Measurements from ENCODE around the gene KAT2A. TPM values are rescaled to one million over a fixed set of nuclear protein-coding genes. Genes with fewer than 3 reads are reported as not detected.

The KAT2A gene
- total RNA-seq (2021; ENCODE audit: unreplicated experiment) (41.2 TPM), Bru-seq, nascent RNA (percentile 58 among the genes with signal in this experiment), BruChase-seq, experiment 1, labeled RNA remaining after a 6-hour chase (percentile 83 among the genes with signal in this experiment), BruChase-seq, experiment 2, labeled RNA remaining after a 2-hour chase (percentile 74 among the genes with signal in this experiment)
- polyA plus RNA-seq (2012), result 32.9 and 39.7 TPM in 2 replicates
- long read RNA-seq, transcript KAT2A-201 (18 exons, 3,109 nt), result major isoform, 8 of 63 reads
- long read RNA-seq, partial matches to known transcripts, result 31 of 63 reads
- long read RNA-seq, other reads (novel, unspliced or antisense), result 20 of 63 reads

DNA sequence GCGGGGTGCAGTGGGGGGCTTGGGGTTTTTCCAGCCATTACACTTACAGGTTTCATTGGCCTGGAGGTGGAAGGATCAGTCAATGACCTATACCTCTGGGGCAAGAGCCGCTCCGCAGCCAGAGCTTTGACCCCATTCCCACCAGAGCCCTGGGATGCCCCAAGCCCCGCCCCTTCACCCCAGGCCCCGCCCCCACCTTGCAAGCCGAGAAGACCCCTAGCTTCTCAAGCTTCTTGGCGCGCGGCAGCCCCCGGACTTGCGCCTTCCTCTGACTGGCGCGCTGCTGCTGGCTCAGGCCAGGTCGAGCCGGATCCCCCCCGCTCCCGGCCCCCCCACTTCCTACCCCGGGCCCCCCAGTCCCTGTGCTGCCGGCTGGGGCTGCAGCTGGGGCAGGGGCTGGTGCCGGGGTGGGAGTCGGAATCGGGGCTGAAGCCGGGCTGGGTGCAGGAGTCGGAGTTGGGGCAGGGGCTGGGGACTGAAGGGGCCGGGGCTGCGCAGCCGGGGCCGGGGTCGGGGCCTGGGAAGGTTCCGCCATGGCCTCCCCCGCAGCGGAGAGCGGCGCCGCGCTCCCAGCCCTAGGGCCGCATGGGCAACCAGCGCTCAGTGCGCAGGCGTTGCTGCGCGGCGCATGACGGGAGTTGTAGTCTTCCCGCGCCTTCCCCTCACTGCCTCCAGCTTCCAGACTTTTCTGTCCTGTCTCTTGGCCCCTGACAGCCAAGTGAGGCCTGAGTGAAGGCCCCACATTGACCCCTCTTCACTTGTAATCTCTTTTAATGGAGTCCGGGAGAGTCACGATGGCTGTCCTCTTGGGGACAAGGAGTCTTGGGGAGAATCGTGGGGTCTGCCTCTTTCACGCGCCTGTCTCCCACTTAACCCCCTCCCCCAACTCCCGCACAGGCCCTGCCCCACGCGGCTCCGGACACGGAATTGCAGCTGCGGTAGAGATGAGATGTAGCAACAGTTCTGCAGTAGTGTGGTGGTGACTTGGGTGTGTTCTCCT, at the start of gene KAT2A:
TSS of gene KAT2A (minus strand) at position 598 of the 1,000 bp plus-strand sequence. CDS start at position 535, 63 bp downstream.
- BruUV-seq (replicated peaks), result no TSS peak
- Histone ChIP-seq H3K9ac (ENCODE audit: low read length) (peak within 1 kb of the TSS; percentile 87), H3K79me2 (ENCODE audit: insufficient read depth, low read length) (no peaks in the 10 kb centered on the region), H3K4me1 (ENCODE audit: control insufficient read depth in 1 of 2, insufficient read depth in 2 of 2, low read length in 2 of 2) (peaks cover 5 to 24% of the 10 kb centered on the region in 2 experiments; a peak in 3 of 4 replicates), H3K4me2 (ENCODE audit: low read length) (peak within 1 kb of the TSS; percentile 94), H3K9me3 (ENCODE audit: control insufficient read depth in 1 of 2, insufficient read depth in 1 of 2, low read depth in 1 of 2, low read length in 2 of 2) (no peaks in the 10 kb centered on the region), H3K36me3 (ENCODE audit: control insufficient read depth in 1 of 2, insufficient read depth in 2 of 2, low read length in 2 of 2) (peaks cover 5 to 22% of the 10 kb centered on the region in 2 experiments), H3K9me2 (ENCODE audit: insufficient read depth) (no peaks in the 10 kb centered on the region), H3K27me3 (ENCODE audit: insufficient read depth, low read length) (no peaks in the 10 kb centered on the region), H3K27ac (ENCODE audit: low read depth, low read length) (peak within 1 kb of the TSS; percentile 57), H4K20me1 (ENCODE audit: insufficient read depth) (no peaks in the 10 kb centered on the region), H2AFZ (ENCODE audit: low read depth, low read length, poor library complexity, severe bottlenecking) (no peak within 1 kb of the TSS), H3K4me3 (replicated peaks in 1 of 2; ENCODE audit: low read depth in 1 of 2, low read length in 2 of 2) (peak within 1 kb of the TSS; percentile 55 to 68)
- ATAC-seq (peak; percentile 92), DNase-seq (ENCODE audit: low read depth, low spot score) (peak; percentile 53)
- ChIA-PET RAD21 (ENCODE audit: low non-redundant PET in 1 of 2, low total read pairs in 2 of 2, uncharacterized antibody in 2 of 2, unreplicated experiment in 2 of 2) (interaction anchor here (0.6 to 0.7 kb wide), 3 partner anchors 9 to 384 kb away, joined by 3 to 6 read pairs (median 3); partner anchors contain the start of gene DHX58 (in 1 of the 2)), POLR2A (no interaction called here), CTCF (interaction anchor here (0.7 to 1.7 kb wide), 5 partner anchors 20 to 406 kb away, joined by 3 to 5 read pairs (median 3); partner anchors contain the start of gene NKIRAS2)
- intact Hi-C loops (cut with micrococcal nuclease), result no loop called here
- TF ChIP-seq EZH2phosphoT487 (IDR thresholded peaks at IDR 0.05; ENCODE audit: borderline replicate concordance) (no peak), SRF (IDR thresholded peaks at IDR 0.05; ENCODE audit: low read depth) (no peak), MAX (IDR thresholded peaks at IDR 0.05) (peak; percentile 84; the same call in 1 of the 2 replicates), CEBPB (IDR thresholded peaks at IDR 0.05; ENCODE audit: low read depth) (no peak), ELF1 (IDR thresholded peaks at IDR 0.05; ENCODE audit: borderline replicate concordance, low read depth) (no peak), YY1 (IDR thresholded peaks at IDR 0.05; ENCODE audit: extremely low read depth, insufficient replicate concordance, low read depth, low read length) (peak; percentile 45), EZH2 (IDR thresholded peaks at IDR 0.05) (no peak), POLR2A (IDR thresholded peaks at IDR 0.05; ENCODE audit: borderline replicate concordance, extremely low read depth, insufficient read depth, insufficient read length) (peak; percentile 63), ZFX (IDR thresholded peaks at IDR 0.05) (peak; percentile 86; the same call in 1 of the 2 replicates), ATF3 (IDR thresholded peaks at IDR 0.05) (no peak), CBX3 (IDR thresholded peaks at IDR 0.05; ENCODE audit: low read depth) (no peak), POLR2AphosphoS5 (IDR thresholded peaks at IDR 0.05; ENCODE audit: low read depth, low read length) (peak; percentile 90), RAD21 (IDR thresholded peaks at IDR 0.05; ENCODE audit: low read depth) (no peak), TCF7L2 (IDR thresholded peaks at IDR 0.05; ENCODE audit: borderline replicate concordance, extremely low read depth, insufficient read depth, insufficient read length) (no peak), ZNF274 (IDR thresholded peaks at IDR 0.05; ENCODE audit: low read depth, low read length) (no peak)
- TF ChIP-seq, protein P1, sequence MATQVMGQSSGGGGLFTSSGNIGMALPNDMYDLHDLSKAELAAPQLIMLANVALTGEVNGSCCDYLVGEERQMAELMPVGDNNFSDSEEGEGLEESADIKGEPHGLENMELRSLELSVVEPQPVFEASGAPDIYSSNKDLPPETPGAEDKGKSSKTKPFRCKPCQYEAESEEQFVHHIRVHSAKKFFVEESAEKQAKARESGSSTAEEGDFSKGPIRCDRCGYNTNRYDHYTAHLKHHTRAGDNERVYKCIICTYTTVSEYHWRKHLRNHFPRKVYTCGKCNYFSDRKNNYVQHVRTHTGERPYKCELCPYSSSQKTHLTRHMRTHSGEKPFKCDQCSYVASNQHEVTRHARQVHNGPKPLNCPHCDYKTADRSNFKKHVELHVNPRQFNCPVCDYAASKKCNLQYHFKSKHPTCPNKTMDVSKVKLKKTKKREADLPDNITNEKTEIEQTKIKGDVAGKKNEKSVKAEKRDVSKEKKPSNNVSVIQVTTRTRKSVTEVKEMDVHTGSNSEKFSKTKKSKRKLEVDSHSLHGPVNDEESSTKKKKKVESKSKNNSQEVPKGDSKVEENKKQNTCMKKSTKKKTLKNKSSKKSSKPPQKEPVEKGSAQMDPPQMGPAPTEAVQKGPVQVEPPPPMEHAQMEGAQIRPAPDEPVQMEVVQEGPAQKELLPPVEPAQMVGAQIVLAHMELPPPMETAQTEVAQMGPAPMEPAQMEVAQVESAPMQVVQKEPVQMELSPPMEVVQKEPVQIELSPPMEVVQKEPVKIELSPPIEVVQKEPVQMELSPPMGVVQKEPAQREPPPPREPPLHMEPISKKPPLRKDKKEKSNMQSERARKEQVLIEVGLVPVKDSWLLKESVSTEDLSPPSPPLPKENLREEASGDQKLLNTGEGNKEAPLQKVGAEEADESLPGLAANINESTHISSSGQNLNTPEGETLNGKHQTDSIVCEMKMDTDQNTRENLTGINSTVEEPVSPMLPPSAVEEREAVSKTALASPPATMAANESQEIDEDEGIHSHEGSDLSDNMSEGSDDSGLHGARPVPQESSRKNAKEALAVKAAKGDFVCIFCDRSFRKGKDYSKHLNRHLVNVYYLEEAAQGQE (IDR thresholded peaks at IDR 0.05; ENCODE audit: low read depth), result no peak
- TF ChIP-seq, protein P2, sequence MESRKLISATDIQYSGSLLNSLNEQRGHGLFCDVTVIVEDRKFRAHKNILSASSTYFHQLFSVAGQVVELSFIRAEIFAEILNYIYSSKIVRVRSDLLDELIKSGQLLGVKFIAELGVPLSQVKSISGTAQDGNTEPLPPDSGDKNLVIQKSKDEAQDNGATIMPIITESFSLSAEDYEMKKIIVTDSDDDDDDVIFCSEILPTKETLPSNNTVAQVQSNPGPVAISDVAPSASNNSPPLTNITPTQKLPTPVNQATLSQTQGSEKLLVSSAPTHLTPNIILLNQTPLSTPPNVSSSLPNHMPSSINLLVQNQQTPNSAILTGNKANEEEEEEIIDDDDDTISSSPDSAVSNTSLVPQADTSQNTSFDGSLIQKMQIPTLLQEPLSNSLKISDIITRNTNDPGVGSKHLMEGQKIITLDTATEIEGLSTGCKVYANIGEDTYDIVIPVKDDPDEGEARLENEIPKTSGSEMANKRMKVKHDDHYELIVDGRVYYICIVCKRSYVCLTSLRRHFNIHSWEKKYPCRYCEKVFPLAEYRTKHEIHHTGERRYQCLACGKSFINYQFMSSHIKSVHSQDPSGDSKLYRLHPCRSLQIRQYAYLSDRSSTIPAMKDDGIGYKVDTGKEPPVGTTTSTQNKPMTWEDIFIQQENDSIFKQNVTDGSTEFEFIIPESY (IDR thresholded peaks at IDR 0.05; ENCODE audit: extremely low read depth, insufficient replicate concordance, low read length), result no peak
